BLaER1 (cell line): ENCODE measurements around the gene CYB5B.

Experiments used
- H3K27ac ChIP-seq: shearing (Covaris generic); formaldehyde crosslinking; 2 replicates; pipeline ENCODE4 v1.8.1; 2022
- H3K27me3 ChIP-seq: shearing (Covaris generic); formaldehyde crosslinking; 2 replicates; pipeline ENCODE4 v1.8.1; 2022
- H3K36me3 ChIP-seq: shearing (Covaris generic); formaldehyde crosslinking; 2 replicates; pipeline ENCODE4 v1.8.1; 2022
- H3K4me1 ChIP-seq: shearing (Covaris generic); formaldehyde crosslinking; 2 replicates; pipeline ENCODE4 v1.8.1; 2022
- H3K4me2 ChIP-seq: shearing (Covaris generic); formaldehyde crosslinking; 2 replicates; pipeline ENCODE4 v1.8.1; 2022
- H3K4me3 ChIP-seq: shearing (Covaris generic); formaldehyde crosslinking; 2 replicates; pipeline ENCODE4 v1.8.1; 2022
- H3K9ac ChIP-seq: shearing (Covaris generic); formaldehyde crosslinking; 2 replicates; pipeline ENCODE4 v1.8.1; 2022
- H3K9me3 ChIP-seq: shearing (Covaris generic); formaldehyde crosslinking; 2 replicates; pipeline ENCODE4 v1.8.1; 2022
- H4K20me1 ChIP-seq: shearing (Covaris generic); formaldehyde crosslinking; 2 replicates; pipeline ENCODE4 v1.8.1; 2022
- Cebpa-rat ChIP-seq: shearing (Covaris generic); IDR thresholded peaks from 2 replicates; pipeline ENCODE4 v1.8.1; 2022

Gene CYB5B

DNA sequence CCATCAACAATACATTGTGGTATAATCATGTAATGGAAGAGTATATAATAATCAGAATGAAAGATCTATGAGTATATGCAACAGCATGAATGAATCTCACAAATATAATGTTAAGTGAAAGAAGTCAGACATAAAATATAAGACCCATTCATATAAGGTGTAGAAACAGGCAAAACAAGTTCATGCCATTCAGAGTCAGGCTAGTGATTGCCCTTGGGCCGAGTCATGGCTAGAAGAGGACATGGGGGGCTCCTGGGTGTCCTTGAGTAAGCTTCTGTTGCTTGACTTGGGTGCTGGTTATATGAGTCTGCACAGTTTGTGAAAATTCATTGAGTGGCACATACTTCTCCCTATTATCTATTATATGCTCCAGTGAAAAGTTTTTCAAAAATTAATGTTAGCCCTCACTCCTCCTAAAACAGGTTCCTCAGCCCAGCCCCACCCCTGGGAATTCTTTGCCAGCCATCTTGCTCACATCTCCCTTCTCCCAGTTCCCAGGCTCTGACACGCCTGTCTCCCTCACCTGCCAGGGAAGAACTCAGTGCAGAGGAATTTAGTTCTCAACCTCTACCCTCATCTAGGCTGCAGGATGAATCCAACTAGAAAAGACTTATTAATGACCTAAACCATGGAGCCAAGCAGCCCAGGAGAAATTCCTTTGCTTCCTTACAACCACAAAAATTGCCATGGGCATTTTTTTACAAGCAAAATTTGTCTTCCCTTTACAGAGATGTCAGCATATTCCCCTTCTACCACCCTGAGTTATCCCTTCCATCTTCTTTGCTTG lies 89.0 kb downstream of the CYB5B start:
- Histone ChIP-seq H3K9ac (no peak overlapping the region), H3K27ac (no peak overlapping the region), H3K9me3 (no peaks in the 10 kb centered on the region), H3K36me3 (no peaks in the 10 kb centered on the region), H3K4me2 (no peak overlapping the region), H3K4me3 (no peak overlapping the region), H3K4me1 (no peaks in the 10 kb centered on the region), H3K27me3 (no peaks in the 10 kb centered on the region), H4K20me1 (no peaks in the 10 kb centered on the region)
- no peak for TF ChIP-seq Cebpa-rat

DNA sequence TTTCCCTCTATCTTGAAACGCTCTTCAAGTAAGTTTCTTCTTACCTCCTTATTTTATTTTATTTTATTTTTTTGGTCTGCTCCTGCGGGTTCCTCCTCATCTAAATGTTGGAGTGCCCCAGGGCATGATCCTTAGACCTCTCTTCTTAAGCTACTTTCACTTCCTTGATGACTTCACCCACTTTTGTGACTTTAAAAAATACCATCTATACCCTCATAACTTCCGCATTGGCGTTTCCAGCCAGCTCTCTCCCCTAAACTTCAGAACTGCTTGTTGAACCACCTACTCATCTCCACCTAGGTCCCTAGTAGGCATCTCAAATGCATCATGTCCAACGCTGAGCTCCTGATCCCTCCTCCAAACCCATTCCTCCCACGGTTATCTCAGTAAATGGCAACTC lies 89.9 kb downstream of the CYB5B start:
- H3K9ac ChIP-seq = no peak overlapping the region
- no peak for TF ChIP-seq Cebpa-rat
- no peaks in the 10 kb centered on the region for H3K36me3 ChIP-seq
- H3K27ac ChIP-seq = no peak overlapping the region
- H3K27me3 ChIP-seq = no peaks in the 10 kb centered on the region
- H3K4me1 ChIP-seq = no peaks in the 10 kb centered on the region
- no peaks in the 10 kb centered on the region for H3K9me3 ChIP-seq
- H3K4me2 ChIP-seq = no peak overlapping the region
- H4K20me1 ChIP-seq = no peaks in the 10 kb centered on the region
- no peak overlapping the region for H3K4me3 ChIP-seq
